GM18858 (cell line): ENCODE data around the gene PC.

Source experiments
- ATAC-seq: cut with Tn5 transposase; IDR thresholded peaks from one replicate; pipeline ENCODE4 v1.9.1; 2021; ENCODE audit not compliant: unreplicated experiment

The PC gene

GRCh38 chr11:66958956-66959274, 732 bp upstream of the PC start:
- no peak for ATAC-seq

GRCh38 chr11:66957971-66958231, 282 bp downstream of the PC start:
- ATAC-seq = no peak

DNA sequence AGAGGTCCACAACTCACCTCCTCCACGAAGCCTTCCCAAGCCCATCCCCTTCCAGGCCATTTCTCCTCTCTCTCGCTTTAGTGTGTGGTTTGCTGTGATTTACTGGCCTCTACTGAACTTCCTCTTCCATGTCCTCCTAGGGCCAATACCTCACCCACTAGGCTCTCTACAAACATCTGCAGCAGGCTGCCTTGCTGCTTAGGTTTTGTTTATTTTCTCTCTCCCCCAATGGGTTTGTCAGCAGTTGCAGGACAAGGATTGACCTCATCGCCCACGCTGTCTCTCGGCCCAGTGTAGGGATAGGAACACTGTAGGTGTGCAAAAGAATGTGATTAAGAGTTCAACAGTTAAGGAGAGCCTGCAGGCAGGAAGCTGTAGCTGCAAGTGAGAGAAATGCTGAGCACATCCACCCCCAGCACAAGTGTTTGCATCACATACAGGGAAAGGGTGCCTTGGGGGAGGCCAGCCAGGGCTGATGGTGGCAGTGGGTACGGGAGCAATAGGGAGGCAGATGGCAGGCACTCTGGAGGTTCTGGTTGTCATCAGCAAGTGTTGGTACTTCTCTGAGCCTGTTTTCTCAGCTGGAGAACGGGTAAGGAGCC, 1.4 kb downstream of the PC start:
- no peak for ATAC-seq

- no peak for ATAC-seq
These were observed 4.9 kb downstream of the PC start for GRCh38 chr11:66953081-66953833.

- ATAC-seq = no peak
These were observed 6.3 kb downstream of the PC start for GRCh38 chr11:66951927-66952337.

DNA sequence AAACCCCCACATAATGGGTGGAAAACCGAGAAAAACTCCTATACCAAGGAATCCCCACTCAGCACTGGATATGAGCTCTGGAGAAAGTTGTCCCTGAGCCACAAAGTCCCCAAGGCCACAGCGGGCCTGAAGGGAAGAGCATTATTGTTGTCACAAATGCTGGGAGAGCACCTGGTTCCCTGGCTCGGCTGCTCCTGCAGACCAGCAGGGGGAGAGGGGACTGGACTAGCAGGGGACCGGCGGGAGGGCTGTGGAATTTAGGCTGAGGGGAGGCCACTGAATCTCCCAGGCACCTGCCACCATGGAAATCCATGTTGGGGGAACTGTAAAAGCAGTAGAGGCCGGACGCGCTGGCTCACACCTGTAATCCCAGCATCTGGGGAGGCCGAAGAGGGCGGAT, 7.0 kb downstream of the PC start:
- ATAC-seq = no peak

GRCh38 chr11:66950112-66950535, 8.1 kb downstream of the PC start:
- no peak for ATAC-seq

- ATAC-seq = no peak
These were observed 19.5 kb downstream of the PC start for GRCh38 chr11:66938582-66939135.

DNA sequence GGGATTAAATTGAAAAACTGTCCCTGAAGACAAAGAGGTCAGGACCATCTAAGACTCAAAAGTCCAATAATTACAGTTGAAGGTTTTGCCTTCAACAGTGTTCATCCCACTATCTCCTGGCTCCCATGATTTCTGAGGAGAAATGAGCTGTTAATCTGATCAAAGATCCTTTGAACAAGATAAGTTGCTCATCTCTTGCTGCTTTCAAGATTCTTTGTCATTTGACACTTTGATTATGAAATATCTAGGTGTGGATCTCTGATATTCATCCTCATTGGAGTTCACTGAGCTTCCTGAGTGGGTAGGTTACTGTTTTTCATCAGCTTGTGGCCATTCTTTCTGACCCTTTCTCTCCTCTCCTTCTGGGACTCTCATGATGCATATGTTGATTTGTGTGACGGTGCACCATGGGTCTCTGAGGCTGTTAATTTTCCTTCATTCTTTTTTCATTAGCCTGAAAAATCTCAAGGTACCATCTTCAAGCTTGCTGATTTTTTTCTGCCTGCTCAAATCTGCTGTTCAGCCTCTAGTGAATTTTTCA, 20.9 kb downstream of the PC start:
- no peak for ATAC-seq

DNA sequence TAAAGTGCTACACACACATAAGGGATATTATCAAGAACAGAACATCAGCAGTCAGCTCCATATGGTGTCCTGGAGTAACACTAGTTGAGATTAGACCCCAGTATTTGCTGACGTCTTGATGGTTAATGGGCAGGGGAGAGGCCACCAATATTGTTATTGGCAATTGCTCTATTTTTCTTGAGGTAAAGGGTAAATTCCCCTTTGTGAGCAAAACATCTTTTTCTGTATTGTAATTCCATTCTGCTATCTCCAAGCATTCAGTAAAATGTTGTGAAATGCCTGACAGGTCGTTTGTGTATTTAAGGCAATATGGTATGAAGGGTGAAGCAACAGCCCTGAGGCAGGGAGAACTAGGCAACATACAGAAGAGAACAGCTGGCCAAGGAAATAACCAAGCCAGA, 21.9 kb downstream of the PC start:
- ATAC-seq = no peak

- ATAC-seq = no peak
These were observed 23.0 kb downstream of the PC start for GRCh38 chr11:66934950-66935779.

DNA sequence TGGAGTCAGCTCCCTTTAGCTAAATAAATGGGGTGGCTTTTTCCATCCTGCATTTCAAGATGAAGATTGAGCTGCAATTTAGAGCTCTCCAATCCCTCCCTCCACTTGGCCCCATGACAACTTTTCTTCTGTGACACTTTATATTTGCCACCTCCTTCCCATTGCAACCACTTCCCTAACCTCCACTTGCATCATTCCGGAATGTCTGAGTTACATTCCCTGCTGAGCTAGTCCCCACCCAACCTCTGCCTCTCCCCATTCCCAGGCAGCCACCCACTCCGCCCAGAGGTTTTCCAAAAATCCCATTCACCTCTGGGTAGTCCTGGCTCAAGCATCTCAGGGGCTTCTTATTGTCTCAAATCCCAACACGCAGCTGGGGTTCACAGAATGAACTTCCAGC, 24.7 kb downstream of the PC start:
- no peak for ATAC-seq

DNA sequence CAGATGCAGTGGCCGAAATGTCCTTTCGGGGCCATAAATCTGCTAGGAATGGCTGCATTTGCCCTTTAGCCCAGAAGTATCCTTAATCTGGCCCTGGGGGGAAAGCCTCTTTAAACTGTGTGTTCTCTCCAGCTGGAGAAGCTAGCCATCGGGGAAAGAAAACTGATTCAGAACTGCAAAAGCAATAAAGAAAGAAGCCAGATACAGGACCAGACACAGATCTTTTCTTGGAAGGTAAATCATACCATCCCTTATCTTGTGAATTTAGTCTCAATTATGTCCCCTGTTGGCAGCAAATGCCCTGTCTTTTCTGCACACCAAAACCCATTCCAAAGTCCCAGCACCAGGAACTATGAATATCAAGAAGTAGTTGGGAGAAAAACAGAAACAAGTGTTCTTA, 25.6 kb downstream of the PC start:
- no peak for ATAC-seq

GRCh38 chr11:66929753-66930152, 28.4 kb downstream of the PC start:
- no peak for ATAC-seq

- no peak for ATAC-seq
These were observed 33.9 kb downstream of the PC start for GRCh38 chr11:66924272-66924671.

- ATAC-seq = no peak
These were observed 35.6 kb downstream of the PC start for GRCh38 chr11:66922551-66922950.

DNA sequence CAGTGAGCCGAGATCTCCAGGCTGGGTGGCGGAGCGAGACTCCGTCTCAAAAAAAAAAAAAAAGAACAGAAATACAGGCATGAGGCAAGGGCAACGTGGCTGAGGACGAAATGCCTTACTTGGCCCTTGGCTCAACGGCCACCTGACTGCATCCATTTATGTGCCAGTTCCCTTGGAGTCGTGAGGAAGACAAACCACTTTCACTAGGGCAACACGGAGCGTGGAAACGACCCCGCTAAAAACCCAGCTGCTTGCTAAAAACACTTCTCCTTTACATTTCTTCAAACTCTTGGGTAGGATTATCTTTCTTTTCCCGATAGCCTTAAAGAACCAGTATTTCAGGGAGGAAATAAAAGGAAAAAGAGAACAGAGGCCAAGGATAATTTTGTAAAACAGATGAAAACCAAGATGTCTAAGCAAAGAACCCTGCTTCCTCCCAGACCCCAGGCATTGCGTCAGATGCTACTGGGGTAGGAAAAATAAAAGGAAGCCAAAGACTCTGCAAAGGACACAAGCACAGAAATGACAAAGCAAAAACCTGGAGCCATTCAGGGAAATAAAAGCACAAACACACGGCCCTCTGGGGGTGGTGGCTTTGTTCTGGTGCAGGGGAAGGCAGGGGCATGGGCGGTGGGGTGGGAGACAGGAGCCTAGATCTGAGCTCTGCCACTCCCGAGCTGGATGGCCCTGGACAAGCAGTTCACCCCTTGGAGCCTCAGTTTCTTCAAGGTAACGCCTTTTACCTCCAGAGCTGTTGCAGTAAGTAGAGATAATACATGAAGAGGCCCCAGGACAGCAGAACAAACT, 37.0 kb downstream of the PC start:
- no peak for ATAC-seq

DNA sequence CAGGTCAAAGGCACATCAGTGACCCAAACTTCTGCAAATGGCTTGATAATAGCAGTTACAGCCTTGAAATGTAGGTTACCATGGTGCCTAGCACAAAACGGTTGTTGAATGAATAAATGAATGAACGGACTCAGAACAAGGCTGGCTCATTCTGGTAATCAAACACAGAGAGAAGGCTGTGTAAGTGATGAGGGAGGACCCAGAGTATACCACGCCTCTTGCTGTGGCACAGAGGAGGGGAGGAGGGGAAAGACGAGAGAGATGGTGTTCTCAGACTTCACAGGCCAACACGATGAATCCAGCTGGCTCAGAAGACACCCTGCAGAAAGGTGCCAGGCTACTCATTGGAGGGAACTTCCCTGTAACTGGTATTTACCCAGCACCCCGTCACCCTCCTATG, 38.3 kb downstream of the PC start:
- ATAC-seq = no peak

- ATAC-seq = no peak
These were observed 39.4 kb downstream of the PC start for GRCh38 chr11:66918741-66919140.

- no peak for ATAC-seq
These were observed 42.3 kb downstream of the PC start for GRCh38 chr11:66915866-66916265.
